Liver (tissue), 9 donors: ENCODE data around the gene FRMPD4. TPM values are rescaled to one million over a fixed set of nuclear protein-coding genes. Genes with fewer than 3 reads are reported as not detected.

Experiments used
- DNase-seq: peaks from one replicate; pipeline ENCODE4 v3.0.0-alpha.2; 2017; ENCODE audit warnings: low spot score
- H3K27ac ChIP-seq, 2 donors: one replicate each; pipeline ENCODE4 v1.7.0; 2013; ENCODE audit warnings: inconsistent platforms in 2 of 2, low read length in 2 of 2, control low read depth in 1 of 2, low read depth in 1 of 2, mild to moderate bottlenecking in 1 of 2
- H3K27me3 ChIP-seq, 4 donors: one replicate each; pipeline versions ENCODE4 v1.6.1 to v1.7.0; 2013; ENCODE audit warnings: low read length in 3 of 4, inconsistent platforms in 1 of 4, mild to moderate bottlenecking in 1 of 4, moderate library complexity in 1 of 4; ENCODE audit not compliant: control insufficient read depth in 4 of 4, insufficient read depth in 4 of 4
- H3K36me3 ChIP-seq, 4 donors: one replicate each; pipeline versions ENCODE4 v1.6.1 to v1.7.0; 2013; ENCODE audit warnings: low read length in 3 of 4, mild to moderate bottlenecking in 3 of 4, low read depth in 1 of 4, moderate library complexity in 1 of 4; ENCODE audit not compliant: control insufficient read depth in 4 of 4, insufficient read depth in 3 of 4
- H3K4me1 ChIP-seq, 4 donors: one replicate each; pipeline versions ENCODE4 v1.6.1 to v1.7.0; 2013; ENCODE audit warnings: low read length in 3 of 4, mild to moderate bottlenecking in 3 of 4, moderate library complexity in 1 of 4; ENCODE audit not compliant: control insufficient read depth in 4 of 4, insufficient read depth in 4 of 4
- H3K4me3 ChIP-seq, 3 donors: one replicate each; pipeline versions ENCODE4 v1.6.1 to v1.7.0; 2013; ENCODE audit warnings: low read length in 3 of 3, control low read depth in 1 of 3, low read depth in 1 of 3, mild to moderate bottlenecking in 1 of 3
- H3K9ac ChIP-seq, 2 donors: one replicate each; pipeline ENCODE4 v1.7.0; 2013; ENCODE audit warnings: low read length in 2 of 2, mild to moderate bottlenecking in 2 of 2, moderate library complexity in 2 of 2, control low read depth in 1 of 2, low read depth in 1 of 2
- H3K9me3 ChIP-seq, 4 donors: one replicate each; pipeline versions ENCODE4 v1.6.1 to v1.7.0; 2013; ENCODE audit warnings: low read length in 3 of 4; ENCODE audit not compliant: control insufficient read depth in 4 of 4
- ATF3 ChIP-seq: IDR thresholded peaks from 2 replicates; pipeline ENCODE4 v1.6.1; 2016; ENCODE audit warnings: antibody characterized with exemption
- CTCF ChIP-seq: fragments of 150-350 bp; IDR thresholded peaks from 2 replicates; pipeline ENCODE4 v1.5.1; 2017; ENCODE audit warnings: improper control_type of control experiment, low read depth, low read length; ENCODE audit not compliant: missing input control
- EGR1 ChIP-seq, 2 donors: IDR thresholded peaks; 2 replicates each; pipeline ENCODE4 v1.6.1; 2016 to 2018; ENCODE audit warnings: antibody characterized with exemption in 2 of 2, low read depth in 2 of 2
- FOXA1 ChIP-seq: IDR thresholded peaks from 2 replicates; pipeline ENCODE4 v1.6.1; 2016; ENCODE audit warnings: antibody characterized with exemption
- FOXA2 ChIP-seq: IDR thresholded peaks from 2 replicates; pipeline ENCODE4 v1.6.1; 2016; ENCODE audit warnings: antibody characterized with exemption
- GABPA ChIP-seq, 2 donors: IDR thresholded peaks in 1 of 2; conservative IDR thresholded peaks in 1 of 2; 2 replicates each; pipeline ENCODE4 v1.6.1; 2016; ENCODE audit warnings: antibody characterized with exemption in 2 of 2, mild to moderate bottlenecking in 1 of 2, moderate library complexity in 1 of 2
- HNF4A ChIP-seq, 2 donors: conservative IDR thresholded peaks; 2 replicates each; pipeline ENCODE4 v1.6.1; 2016; ENCODE audit warnings: antibody characterized with exemption in 2 of 2, mild to moderate bottlenecking in 2 of 2
- HNF4G ChIP-seq: IDR thresholded peaks from 2 replicates; pipeline ENCODE4 v1.6.1; 2016; ENCODE audit warnings: antibody characterized with exemption
- JUND ChIP-seq, 2 donors: IDR thresholded peaks; 2 replicates each; pipeline ENCODE4 v1.6.1; 2016; ENCODE audit warnings: antibody characterized with exemption in 2 of 2
- MAX ChIP-seq: IDR thresholded peaks from 2 replicates; pipeline ENCODE4 v1.6.1; 2016; ENCODE audit warnings: antibody characterized with exemption
- NR2F2 ChIP-seq: IDR thresholded peaks from 2 replicates; pipeline ENCODE4 v1.6.1; 2016; ENCODE audit warnings: antibody characterized with exemption
- RAD21 ChIP-seq, 2 donors: IDR thresholded peaks; 2 replicates each; pipeline ENCODE4 v1.6.1; 2016; ENCODE audit warnings: antibody characterized with exemption in 2 of 2, mild to moderate bottlenecking in 2 of 2
- REST ChIP-seq: IDR thresholded peaks from 2 replicates; pipeline ENCODE4 v1.6.1; 2016; ENCODE audit warnings: antibody characterized with exemption, mild to moderate bottlenecking
- RXRA ChIP-seq, 2 donors: IDR thresholded peaks; 2 replicates each; pipeline ENCODE4 v1.6.1; 2017 to 2018; ENCODE audit warnings: antibody characterized with exemption in 2 of 2, mild to moderate bottlenecking in 1 of 2
- SP1 ChIP-seq: IDR thresholded peaks from 2 replicates; pipeline ENCODE4 v1.6.1; 2018; ENCODE audit warnings: antibody characterized with exemption, mild to moderate bottlenecking
- TAF1 ChIP-seq: conservative IDR thresholded peaks from 2 replicates; pipeline ENCODE4 v1.6.1; 2016; ENCODE audit warnings: antibody characterized with exemption, mild to moderate bottlenecking
- YY1 ChIP-seq: IDR thresholded peaks from 2 replicates; pipeline ENCODE4 v1.6.1; 2016; ENCODE audit warnings: antibody characterized with exemption, mild to moderate bottlenecking
- ZBTB33 ChIP-seq: IDR thresholded peaks from 2 replicates; pipeline ENCODE4 v1.6.1; 2016; ENCODE audit warnings: antibody characterized with exemption
- WGBS: extraction: QIAGEN DNeasy Blood & Tissue Kit; methylation state at CpG from one replicate; pipeline ENCODE4 v1.1.7; 2013; 5-methylcytosine and 5-hydroxymethylcytosine counted together
- polyA plus RNA-seq, 2 donors: library from polyadenylated mRNA; stranded (reverse) in 1 of 2; unstranded in 1 of 2; fragments of 200-250 nt in 1 of 2; fragments of >200 nt in 1 of 2; fragmentation: Nextera tagmentation in 1 of 2; extraction: Ambion mirVana in 1 of 2; gene quantifications; one replicate each; pipeline versions ENCODE4 v1.2.1 to v1.2.3, GENCODE V29; 2013 to 2015
- total RNA-seq, 2 donors: library from RNA; depleted of rRNA; stranded (reverse); fragments of >200 nt; gene quantifications; one replicate each; pipeline ENCODE4 v1.2.3, GENCODE V29; 2014
- donor health status: healthy.
- donor health status: healthy.
- donor health status: healthy.
- donor health status: healthy.
- donor health status: healthy.

Gene FRMPD4
- total and polyA plus RNA-seq, 4 donors: 0.01 to 0.08 (median 0.03) TPM; not detected in 1

- Histone ChIP-seq H3K36me3 (no peaks in the 10 kb centered on the region), H3K27ac (no peak overlapping the region), H3K9ac (no peak overlapping the region), H3K27me3 (no peaks in the 10 kb centered on the region), H3K4me3 (no peak overlapping the region), H3K4me1 (no peaks in the 10 kb centered on the region), H3K9me3 (no peaks in the 10 kb centered on the region)
- TF ChIP-seq REST (no peak), MAX (no peak), TAF1 (no peak), CTCF (no peak), HNF4A (conservative IDR thresholded peaks at IDR 0.05) (no peak), SP1 (no peak), RAD21 (IDR thresholded peaks at IDR 0.05) (no peak), NR2F2 (no peak), YY1 (no peak), JUND (IDR thresholded peaks at IDR 0.05) (no peak), FOXA1 (no peak), FOXA2 (no peak), HNF4G (no peak), GABPA (IDR thresholded peaks at IDR 0.05 in 1 of 2, conservative IDR thresholded peaks at IDR 0.05 in 1 of 2) (no peak), ATF3 (no peak), ZBTB33 (no peak), RXRA (IDR thresholded peaks at IDR 0.05) (no peak), EGR1 (IDR thresholded peaks at IDR 0.05; ENCODE audit: low read depth in 2 of 2) (no peak)
- 81% methylated on average over 7 of the region's 7 CpGs for WGBS
- DNase-seq: no peak
Observed at GRCh38 chrX:12292996-12293765, 154.9 kb downstream of the FRMPD4 start.
